GM23338 (cell line): ENCODE data around the gene RSPRY1.

ENCODE experiments used
- CREB1 ChIP-seq: fragments of 250-450 bp; sonication (Bioruptor Pico); IDR thresholded peaks from 2 replicates; pipeline ENCODE4 v1.5.0; 2020; ENCODE audit warnings: low read depth, mild to moderate bottlenecking, moderate library complexity
- EZH2 ChIP-seq: fragments of 200-600 bp; sonication (generic); IDR thresholded peaks from one replicate; pipeline ENCODE4 v1.8.0; 2017; ENCODE audit warnings: antibody characterized with exemption, mild to moderate bottlenecking, low read depth; ENCODE audit not compliant: unreplicated experiment
- EZH2phosphoT487 ChIP-seq: fragments of 200-600 bp; sonication (generic); IDR thresholded peaks from one replicate; pipeline ENCODE4 v1.8.1; 2018; ENCODE audit warnings: antibody characterized with exemption; ENCODE audit not compliant: unreplicated experiment
- JUNB ChIP-seq: IDR thresholded peaks from one replicate; pipeline ENCODE4 v1.6.1; 2016; ENCODE audit warnings: antibody characterized with exemption; ENCODE audit not compliant: unreplicated experiment
- NANOG ChIP-seq: IDR thresholded peaks from 2 replicates; pipeline ENCODE4 v1.6.1; 2016; ENCODE audit warnings: antibody characterized with exemption, borderline replicate concordance
- POLR2AphosphoS5 ChIP-seq: IDR thresholded peaks from 2 replicates; pipeline ENCODE4 v1.6.1; 2016; ENCODE audit warnings: antibody characterized with exemption, low read depth
- STAT1 ChIP-seq: IDR thresholded peaks from one replicate; pipeline ENCODE4 v1.6.1; 2016; ENCODE audit warnings: antibody characterized with exemption; ENCODE audit not compliant: unreplicated experiment
- ZNF331 ChIP-seq: fragments of 250-450 bp; sonication (Bioruptor Pico); IDR thresholded peaks from 2 replicates; pipeline ENCODE4 v1.5.0; 2020; ENCODE audit warnings: low read depth, mild to moderate bottlenecking, moderate library complexity
- TF ChIP-seq, protein P1 (sequence below), 2 experiments: fragments of 200-600 bp in 1 of 2; sonication (generic) in 1 of 2; conservative IDR thresholded peaks; 2 replicates each; pipeline versions ENCODE4 v1.5.1 to v1.6.1; 2016 to 2017; ENCODE audit warnings: antibody characterized with exemption in 2 of 2, low read depth in 2 of 2, mild to moderate bottlenecking in 2 of 2, moderate library complexity in 1 of 2
- TF ChIP-seq, protein P2 (sequence below): IDR thresholded peaks from one replicate; pipeline ENCODE4 v1.6.1; 2018; ENCODE audit warnings: antibody characterized with exemption; ENCODE audit not compliant: unreplicated experiment
- TF ChIP-seq, protein P3 (sequence below): IDR thresholded peaks from 2 replicates; pipeline ENCODE4 v1.6.1; 2016; ENCODE audit warnings: antibody characterized with exemption
- TF ChIP-seq, protein P4 (sequence below): fragments of 250-450 bp; sonication (Bioruptor Pico); IDR thresholded peaks from 2 replicates; pipeline ENCODE4 v1.5.0; 2020; ENCODE audit warnings: mild to moderate bottlenecking, moderate library complexity

DNA sequence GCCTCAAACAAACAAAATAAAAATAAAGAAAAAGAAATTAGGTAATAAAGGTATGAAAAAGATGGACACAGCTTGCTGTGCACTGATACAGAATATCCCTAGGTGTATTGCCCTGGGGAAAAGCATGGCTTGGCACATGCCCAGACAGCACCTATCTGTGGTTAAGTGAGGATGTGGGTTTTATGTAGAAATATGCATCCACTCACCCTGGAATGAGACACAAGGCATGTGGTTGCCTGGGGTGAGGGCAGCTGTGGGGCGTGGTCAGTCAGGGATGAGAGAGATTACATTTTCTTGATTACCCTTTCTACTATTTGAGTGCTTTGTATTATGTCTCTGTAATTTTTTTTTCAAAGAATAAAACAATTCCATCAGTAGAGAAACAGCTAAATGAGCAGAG is 91.5 kb downstream of the RSPRY1 start:
- TF ChIP-seq CREB1 (CRISPR knock-in tag) (no peak), EZH2 (no peak), EZH2phosphoT487 (no peak), JUNB (no peak), POLR2AphosphoS5 (no peak), NANOG (no peak), STAT1 (no peak), ZNF331 (CRISPR knock-in tag) (no peak)
- TF ChIP-seq, protein P1, sequence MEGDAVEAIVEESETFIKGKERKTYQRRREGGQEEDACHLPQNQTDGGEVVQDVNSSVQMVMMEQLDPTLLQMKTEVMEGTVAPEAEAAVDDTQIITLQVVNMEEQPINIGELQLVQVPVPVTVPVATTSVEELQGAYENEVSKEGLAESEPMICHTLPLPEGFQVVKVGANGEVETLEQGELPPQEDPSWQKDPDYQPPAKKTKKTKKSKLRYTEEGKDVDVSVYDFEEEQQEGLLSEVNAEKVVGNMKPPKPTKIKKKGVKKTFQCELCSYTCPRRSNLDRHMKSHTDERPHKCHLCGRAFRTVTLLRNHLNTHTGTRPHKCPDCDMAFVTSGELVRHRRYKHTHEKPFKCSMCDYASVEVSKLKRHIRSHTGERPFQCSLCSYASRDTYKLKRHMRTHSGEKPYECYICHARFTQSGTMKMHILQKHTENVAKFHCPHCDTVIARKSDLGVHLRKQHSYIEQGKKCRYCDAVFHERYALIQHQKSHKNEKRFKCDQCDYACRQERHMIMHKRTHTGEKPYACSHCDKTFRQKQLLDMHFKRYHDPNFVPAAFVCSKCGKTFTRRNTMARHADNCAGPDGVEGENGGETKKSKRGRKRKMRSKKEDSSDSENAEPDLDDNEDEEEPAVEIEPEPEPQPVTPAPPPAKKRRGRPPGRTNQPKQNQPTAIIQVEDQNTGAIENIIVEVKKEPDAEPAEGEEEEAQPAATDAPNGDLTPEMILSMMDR (conservative IDR thresholded peaks at IDR 0.05; ENCODE audit: low read depth in 2 of 2) = no peak
- TF ChIP-seq, protein P2, sequence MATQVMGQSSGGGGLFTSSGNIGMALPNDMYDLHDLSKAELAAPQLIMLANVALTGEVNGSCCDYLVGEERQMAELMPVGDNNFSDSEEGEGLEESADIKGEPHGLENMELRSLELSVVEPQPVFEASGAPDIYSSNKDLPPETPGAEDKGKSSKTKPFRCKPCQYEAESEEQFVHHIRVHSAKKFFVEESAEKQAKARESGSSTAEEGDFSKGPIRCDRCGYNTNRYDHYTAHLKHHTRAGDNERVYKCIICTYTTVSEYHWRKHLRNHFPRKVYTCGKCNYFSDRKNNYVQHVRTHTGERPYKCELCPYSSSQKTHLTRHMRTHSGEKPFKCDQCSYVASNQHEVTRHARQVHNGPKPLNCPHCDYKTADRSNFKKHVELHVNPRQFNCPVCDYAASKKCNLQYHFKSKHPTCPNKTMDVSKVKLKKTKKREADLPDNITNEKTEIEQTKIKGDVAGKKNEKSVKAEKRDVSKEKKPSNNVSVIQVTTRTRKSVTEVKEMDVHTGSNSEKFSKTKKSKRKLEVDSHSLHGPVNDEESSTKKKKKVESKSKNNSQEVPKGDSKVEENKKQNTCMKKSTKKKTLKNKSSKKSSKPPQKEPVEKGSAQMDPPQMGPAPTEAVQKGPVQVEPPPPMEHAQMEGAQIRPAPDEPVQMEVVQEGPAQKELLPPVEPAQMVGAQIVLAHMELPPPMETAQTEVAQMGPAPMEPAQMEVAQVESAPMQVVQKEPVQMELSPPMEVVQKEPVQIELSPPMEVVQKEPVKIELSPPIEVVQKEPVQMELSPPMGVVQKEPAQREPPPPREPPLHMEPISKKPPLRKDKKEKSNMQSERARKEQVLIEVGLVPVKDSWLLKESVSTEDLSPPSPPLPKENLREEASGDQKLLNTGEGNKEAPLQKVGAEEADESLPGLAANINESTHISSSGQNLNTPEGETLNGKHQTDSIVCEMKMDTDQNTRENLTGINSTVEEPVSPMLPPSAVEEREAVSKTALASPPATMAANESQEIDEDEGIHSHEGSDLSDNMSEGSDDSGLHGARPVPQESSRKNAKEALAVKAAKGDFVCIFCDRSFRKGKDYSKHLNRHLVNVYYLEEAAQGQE = no peak
- TF ChIP-seq, protein P3, sequence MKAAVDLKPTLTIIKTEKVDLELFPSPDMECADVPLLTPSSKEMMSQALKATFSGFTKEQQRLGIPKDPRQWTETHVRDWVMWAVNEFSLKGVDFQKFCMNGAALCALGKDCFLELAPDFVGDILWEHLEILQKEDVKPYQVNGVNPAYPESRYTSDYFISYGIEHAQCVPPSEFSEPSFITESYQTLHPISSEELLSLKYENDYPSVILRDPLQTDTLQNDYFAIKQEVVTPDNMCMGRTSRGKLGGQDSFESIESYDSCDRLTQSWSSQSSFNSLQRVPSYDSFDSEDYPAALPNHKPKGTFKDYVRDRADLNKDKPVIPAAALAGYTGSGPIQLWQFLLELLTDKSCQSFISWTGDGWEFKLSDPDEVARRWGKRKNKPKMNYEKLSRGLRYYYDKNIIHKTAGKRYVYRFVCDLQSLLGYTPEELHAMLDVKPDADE = no peak
- TF ChIP-seq, protein P4, sequence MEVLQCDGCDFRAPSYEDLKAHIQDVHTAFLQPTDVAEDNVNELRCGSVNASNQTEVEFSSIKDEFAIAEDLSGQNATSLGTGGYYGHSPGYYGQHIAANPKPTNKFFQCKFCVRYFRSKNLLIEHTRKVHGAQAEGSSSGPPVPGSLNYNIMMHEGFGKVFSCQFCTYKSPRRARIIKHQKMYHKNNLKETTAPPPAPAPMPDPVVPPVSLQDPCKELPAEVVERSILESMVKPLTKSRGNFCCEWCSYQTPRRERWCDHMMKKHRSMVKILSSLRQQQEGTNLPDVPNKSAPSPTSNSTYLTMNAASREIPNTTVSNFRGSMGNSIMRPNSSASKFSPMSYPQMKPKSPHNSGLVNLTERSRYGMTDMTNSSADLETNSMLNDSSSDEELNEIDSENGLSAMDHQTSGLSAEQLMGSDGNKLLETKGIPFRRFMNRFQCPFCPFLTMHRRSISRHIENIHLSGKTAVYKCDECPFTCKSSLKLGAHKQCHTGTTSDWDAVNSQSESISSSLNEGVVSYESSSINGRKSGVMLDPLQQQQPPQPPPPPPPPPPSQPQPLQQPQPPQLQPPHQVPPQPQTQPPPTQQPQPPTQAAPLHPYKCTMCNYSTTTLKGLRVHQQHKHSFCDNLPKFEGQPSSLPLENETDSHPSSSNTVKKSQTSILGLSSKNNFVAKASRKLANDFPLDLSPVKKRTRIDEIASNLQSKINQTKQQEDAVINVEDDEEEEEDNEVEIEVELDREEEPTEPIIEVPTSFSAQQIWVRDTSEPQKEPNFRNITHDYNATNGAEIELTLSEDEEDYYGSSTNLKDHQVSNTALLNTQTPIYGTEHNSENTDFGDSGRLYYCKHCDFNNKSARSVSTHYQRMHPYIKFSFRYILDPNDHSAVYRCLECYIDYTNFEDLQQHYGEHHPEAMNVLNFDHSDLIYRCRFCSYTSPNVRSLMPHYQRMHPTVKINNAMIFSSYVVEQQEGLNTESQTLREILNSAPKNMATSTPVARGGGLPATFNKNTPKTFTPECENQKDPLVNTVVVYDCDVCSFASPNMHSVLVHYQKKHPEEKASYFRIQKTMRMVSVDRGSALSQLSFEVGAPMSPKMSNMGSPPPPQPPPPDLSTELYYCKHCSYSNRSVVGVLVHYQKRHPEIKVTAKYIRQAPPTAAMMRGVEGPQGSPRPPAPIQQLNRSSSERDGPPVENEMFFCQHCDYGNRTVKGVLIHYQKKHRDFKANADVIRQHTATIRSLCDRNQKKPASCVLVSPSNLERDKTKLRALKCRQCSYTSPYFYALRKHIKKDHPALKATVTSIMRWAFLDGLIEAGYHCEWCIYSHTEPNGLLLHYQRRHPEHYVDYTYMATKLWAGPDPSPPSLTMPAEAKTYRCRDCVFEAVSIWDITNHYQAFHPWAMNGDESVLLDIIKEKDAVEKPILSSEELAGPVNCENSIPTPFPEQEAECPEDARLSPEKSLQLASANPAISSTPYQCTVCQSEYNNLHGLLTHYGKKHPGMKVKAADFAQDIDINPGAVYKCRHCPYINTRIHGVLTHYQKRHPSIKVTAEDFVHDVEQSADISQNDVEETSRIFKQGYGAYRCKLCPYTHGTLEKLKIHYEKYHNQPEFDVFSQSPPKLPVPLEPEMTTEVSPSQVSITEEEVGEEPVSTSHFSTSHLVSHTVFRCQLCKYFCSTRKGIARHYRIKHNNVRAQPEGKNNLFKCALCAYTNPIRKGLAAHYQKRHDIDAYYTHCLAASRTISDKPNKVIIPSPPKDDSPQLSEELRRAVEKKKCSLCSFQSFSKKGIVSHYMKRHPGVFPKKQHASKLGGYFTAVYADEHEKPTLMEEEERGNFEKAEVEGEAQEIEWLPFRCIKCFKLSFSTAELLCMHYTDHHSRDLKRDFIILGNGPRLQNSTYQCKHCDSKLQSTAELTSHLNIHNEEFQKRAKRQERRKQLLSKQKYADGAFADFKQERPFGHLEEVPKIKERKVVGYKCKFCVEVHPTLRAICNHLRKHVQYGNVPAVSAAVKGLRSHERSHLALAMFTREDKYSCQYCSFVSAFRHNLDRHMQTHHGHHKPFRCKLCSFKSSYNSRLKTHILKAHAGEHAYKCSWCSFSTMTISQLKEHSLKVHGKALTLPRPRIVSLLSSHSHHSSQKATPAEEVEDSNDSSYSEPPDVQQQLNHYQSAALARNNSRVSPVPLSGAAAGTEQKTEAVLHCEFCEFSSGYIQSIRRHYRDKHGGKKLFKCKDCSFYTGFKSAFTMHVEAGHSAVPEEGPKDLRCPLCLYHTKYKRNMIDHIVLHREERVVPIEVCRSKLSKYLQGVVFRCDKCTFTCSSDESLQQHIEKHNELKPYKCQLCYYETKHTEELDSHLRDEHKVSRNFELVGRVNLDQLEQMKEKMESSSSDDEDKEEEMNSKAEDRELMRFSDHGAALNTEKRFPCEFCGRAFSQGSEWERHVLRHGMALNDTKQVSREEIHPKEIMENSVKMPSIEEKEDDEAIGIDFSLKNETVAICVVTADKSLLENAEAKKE (CRISPR knock-in tag) = no peak
